K562 (cell line): ENCODE measurements around the gene PKLR. TPM values are rescaled to one million over a fixed set of nuclear protein-coding genes. Genes with fewer than 3 reads are reported as not detected.
A peak's percentile ranks its signal among the peaks of the same experiment; 100 is the strongest.

Source experiments
- CEBPB ChIP-seq: fragments of 450-650 bp; IDR thresholded peaks from 2 replicates; pipeline ENCODE4 v1.6.1; 2016; ENCODE audit warnings: missing genetic modification characterization, missing compliant biosample characterization
- EWSR1 ChIP-seq: fragments of 450-650 bp; IDR thresholded peaks from 2 replicates; pipeline ENCODE4 v1.6.1; 2018; ENCODE audit warnings: borderline replicate concordance, mild to moderate bottlenecking, low read depth, moderate library complexity; ENCODE audit not compliant: partially characterized antibody
- FIP1L1 ChIP-seq: fragments of 200-400 bp; formaldehyde crosslinking; IDR thresholded peaks from 2 replicates; pipeline ENCODE4 v1.6.1; 2018; ENCODE audit warnings: mild to moderate bottlenecking, low read depth, low read length; ENCODE audit not compliant: poor library complexity, severe bottlenecking
- MGA ChIP-seq: fragments of 450-650 bp; IDR thresholded peaks from 2 replicates; pipeline ENCODE4 v1.6.1; 2016; ENCODE audit warnings: mild to moderate bottlenecking, moderate library complexity
- MITF ChIP-seq: IDR thresholded peaks from 2 replicates; pipeline ENCODE4 v1.6.1; 2014; ENCODE audit warnings: antibody characterized with exemption
- NR0B1 ChIP-seq: fragments of 450-650 bp; IDR thresholded peaks from one replicate; pipeline ENCODE4 v1.6.1; 2018; ENCODE audit warnings: mild to moderate bottlenecking, moderate library complexity; ENCODE audit not compliant: partially characterized antibody
- RBM22 ChIP-seq: fragments of 200-400 bp; formaldehyde crosslinking; IDR thresholded peaks from 2 replicates; pipeline ENCODE4 v1.6.1; 2018; ENCODE audit warnings: low read length, low read depth; ENCODE audit not compliant: poor library complexity, severe bottlenecking
- ZNF778 ChIP-seq: fragments of 450-650 bp; formaldehyde crosslinking; IDR thresholded peaks from 2 replicates; pipeline ENCODE4 v1.4.0; 2020; ENCODE audit warnings: mild to moderate bottlenecking, moderate library complexity
- polyA plus RNA-seq, 8 experiments: library from polyadenylated mRNA; depleted of rRNA in 4 of 8; stranded (reverse) in 5 of 8; unstranded in 3 of 8; fragments of >200 nt; fragmentation: Nextera tagmentation in 2 of 8; fragmentation: Illumina TruSeq in 1 of 8; extraction: Ambion mirVana in 2 of 8; extraction: Trizol in 1 of 8; gene quantifications; 2 replicates each; pipeline versions ENCODE4 v1.2.1 to v1.2.3, GENCODE V29; 2011 to 2014; ENCODE audit warnings: inconsistent platforms in 1 of 8, missing spikeins in 1 of 8
- total RNA-seq, 7 experiments: library from RNA; depleted of rRNA in 6 of 7; stranded (reverse); fragments of >200 nt in 6 of 7; fragmentation: Illumina TruSeq in 2 of 7; extraction: Trizol in 2 of 7; gene quantifications; 2 replicates each; pipeline versions ENCODE4 v1.2.1 to v1.2.3, GENCODE V29; 2011 to 2021; ENCODE audit warnings: low replicate concordance in 1 of 7

PKLR gene
- total and polyA plus RNA-seq, 9 of the 15 experiments (the other 6 are each of a cell fraction or from before 2014, with no cell fraction given) = 10.7 to 78.4 (median 38.2) TPM

- TF ChIP-seq MGA (no peak), RBM22 (no peak), FIP1L1 (no peak), ZNF778 (CRISPR knock-in tag) (no peak), CEBPB (tag) (peak; percentile 60; the same call in 1 of the 2 replicates), MITF (no peak), NR0B1 (no peak), EWSR1 (no peak)
Observed at GRCh38 chr1:155242805-155243358, 58.4 kb downstream of the PKLR start (continued).
